Stimulated activated CD8-positive, alpha-beta memory T cell treated with anti-CD3 and anti-CD28 coated beads, Interleukin-12 subunit alpha, Interleukin-12 subunit beta, amount 100 ng/mL, for 24 hours (primary cell): ENCODE measurements around the gene RMC1.
"Not testable (repeated sequence)": the region's sequence is repeated elsewhere in the genome, so short reads cannot be mapped to it uniquely, and the experiment has no call there.

Source experiments
- DNase-seq: peaks from one replicate; pipeline ENCODE4 v3.0.0-alpha.2; 2020; ENCODE audit errors: extremely low read depth

Gene RMC1

GRCh38 chr18:23498117-23498516, 5.2 kb upstream of the RMC1 start:
- DNase-seq, result no peak

GRCh38 chr18:23498877-23499276, 4.4 kb upstream of the RMC1 start:
- peak; percentile 46 for DNase-seq

GRCh38 chr18:23499291-23499781, 4.0 kb upstream of the RMC1 start:
- DNase-seq, result no peak

- no peak for DNase-seq
Measured at GRCh38 chr18:23501626-23502025, 1.7 kb upstream of the RMC1 start.

- no peak for DNase-seq
Measured at GRCh38 chr18:23502516-23503037, 734 bp upstream of the RMC1 start.

- no peak for DNase-seq
Measured at GRCh38 chr18:23503963-23504344, 643 bp downstream of the RMC1 start.

GRCh38 chr18:23504720-23505119, 1.4 kb downstream of the RMC1 start:
- DNase-seq, result no peak

- no peak for DNase-seq
Measured at GRCh38 chr18:23506393-23506792, 3.1 kb downstream of the RMC1 start.

GRCh38 chr18:23510923-23511322, 7.6 kb downstream of the RMC1 start:
- not testable (repeated sequence) for DNase-seq

GRCh38 chr18:23512216-23512615, 8.9 kb downstream of the RMC1 start:
- DNase-seq, result not testable (repeated sequence)

- no peak for DNase-seq
Measured at GRCh38 chr18:23512641-23513040, 9.3 kb downstream of the RMC1 start.

- DNase-seq, result peak; percentile 34
Measured at GRCh38 chr18:23515911-23516546, 12.7 kb downstream of the RMC1 start.

- no peak for DNase-seq
Measured at GRCh38 chr18:23519734-23520133, 16.4 kb downstream of the RMC1 start.

GRCh38 chr18:23521271-23521670, 18.0 kb downstream of the RMC1 start:
- no peak for DNase-seq

- no peak for DNase-seq
Measured at GRCh38 chr18:23521907-23522306, 18.6 kb downstream of the RMC1 start.

- no peak for DNase-seq
Measured at GRCh38 chr18:23523429-23524212, 20.3 kb downstream of the RMC1 start.

GRCh38 chr18:23524213-23524707, 20.9 kb downstream of the RMC1 start:
- no peak for DNase-seq

GRCh38 chr18:23526501-23527063, 23.3 kb downstream of the RMC1 start:
- no peak for DNase-seq

- DNase-seq, result no peak
Measured at GRCh38 chr18:23528580-23529472, 25.5 kb downstream of the RMC1 start.

GRCh38 chr18:23529604-23530003, 26.3 kb downstream of the RMC1 start:
- no peak for DNase-seq

GRCh38 chr18:23530195-23530594, 26.9 kb downstream of the RMC1 start:
- DNase-seq, result no peak
